GM10266 (cell line): ENCODE measurements around the gene MMP15.

Source experiments
- DNase-seq: peaks from one replicate; pipeline ENCODE4 v3.0.0; 2012; ENCODE audit errors: extremely low spot score
- TF ChIP-seq, protein P1 (sequence below): IDR thresholded peaks from 2 replicates; pipeline ENCODE4 v1.5.1; 2012; ENCODE audit warnings: mild to moderate bottlenecking, low read depth; ENCODE audit not compliant: control insufficient read depth, insufficient read depth; ENCODE audit errors: missing control alignments

The MMP15 gene

DNA sequence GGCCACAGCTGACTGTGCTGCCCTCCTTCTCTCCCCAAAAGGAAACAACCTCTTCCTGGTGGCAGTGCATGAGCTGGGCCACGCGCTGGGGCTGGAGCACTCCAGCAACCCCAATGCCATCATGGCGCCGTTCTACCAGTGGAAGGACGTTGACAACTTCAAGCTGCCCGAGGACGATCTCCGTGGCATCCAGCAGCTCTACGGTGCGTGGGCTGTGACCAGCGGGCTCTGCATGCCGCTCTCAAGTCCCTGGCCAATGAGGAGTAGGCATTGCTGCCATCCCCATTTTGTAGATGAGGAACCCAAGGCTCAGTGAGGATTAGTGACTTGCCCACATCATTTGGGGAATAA is 14.9 kb downstream of the MMP15 start:
- TF ChIP-seq, protein P1, sequence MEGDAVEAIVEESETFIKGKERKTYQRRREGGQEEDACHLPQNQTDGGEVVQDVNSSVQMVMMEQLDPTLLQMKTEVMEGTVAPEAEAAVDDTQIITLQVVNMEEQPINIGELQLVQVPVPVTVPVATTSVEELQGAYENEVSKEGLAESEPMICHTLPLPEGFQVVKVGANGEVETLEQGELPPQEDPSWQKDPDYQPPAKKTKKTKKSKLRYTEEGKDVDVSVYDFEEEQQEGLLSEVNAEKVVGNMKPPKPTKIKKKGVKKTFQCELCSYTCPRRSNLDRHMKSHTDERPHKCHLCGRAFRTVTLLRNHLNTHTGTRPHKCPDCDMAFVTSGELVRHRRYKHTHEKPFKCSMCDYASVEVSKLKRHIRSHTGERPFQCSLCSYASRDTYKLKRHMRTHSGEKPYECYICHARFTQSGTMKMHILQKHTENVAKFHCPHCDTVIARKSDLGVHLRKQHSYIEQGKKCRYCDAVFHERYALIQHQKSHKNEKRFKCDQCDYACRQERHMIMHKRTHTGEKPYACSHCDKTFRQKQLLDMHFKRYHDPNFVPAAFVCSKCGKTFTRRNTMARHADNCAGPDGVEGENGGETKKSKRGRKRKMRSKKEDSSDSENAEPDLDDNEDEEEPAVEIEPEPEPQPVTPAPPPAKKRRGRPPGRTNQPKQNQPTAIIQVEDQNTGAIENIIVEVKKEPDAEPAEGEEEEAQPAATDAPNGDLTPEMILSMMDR = no peak
- DNase-seq = no peak

DNA sequence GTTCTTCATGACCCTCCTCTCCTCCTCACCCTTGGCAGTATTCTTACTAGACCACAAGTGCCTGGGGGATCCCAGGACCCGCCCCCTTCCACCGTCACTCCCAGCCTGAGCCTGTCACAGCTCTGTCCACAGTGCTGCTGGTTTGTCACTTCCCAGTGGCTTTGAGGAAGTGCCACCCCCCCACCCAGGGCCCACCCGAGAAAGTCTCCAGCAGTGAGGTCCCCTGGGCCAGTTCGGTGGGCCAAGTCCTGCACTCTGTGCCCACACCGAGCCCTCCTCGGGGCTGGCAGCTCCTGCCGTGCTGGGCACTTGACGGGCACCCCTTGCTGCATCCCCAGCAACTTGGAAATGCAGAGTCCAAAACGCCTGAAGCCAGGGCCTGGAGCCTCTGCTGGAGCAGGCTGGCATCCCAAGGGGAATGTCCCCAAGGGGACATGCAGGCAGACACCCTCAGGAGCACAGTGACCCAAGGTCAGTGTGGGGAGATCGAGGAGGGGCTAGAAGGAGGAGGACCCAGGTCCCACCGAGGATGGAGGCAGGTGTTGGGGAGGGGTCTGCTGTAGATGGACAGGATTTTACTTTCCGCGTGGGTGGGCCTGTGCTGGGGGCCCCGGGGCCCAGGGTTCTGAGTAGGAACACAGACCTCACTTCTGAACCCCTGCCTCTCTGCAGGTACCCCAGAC is 15.5 kb downstream of the MMP15 start:
- DNase-seq = no peak

DNA sequence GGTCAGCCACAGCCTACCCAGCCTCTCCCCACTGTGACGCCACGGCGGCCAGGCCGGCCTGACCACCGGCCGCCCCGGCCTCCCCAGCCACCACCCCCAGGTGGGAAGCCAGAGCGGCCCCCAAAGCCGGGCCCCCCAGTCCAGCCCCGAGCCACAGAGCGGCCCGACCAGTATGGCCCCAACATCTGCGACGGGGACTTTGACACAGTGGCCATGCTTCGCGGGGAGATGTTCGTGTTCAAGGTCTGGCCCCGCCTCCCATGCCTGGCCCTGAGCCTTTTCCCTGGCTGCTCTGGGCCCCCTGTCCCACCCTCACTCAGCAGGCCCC is 16.0 kb downstream of the MMP15 start:
- peak; percentile 11 for DNase-seq
- TF ChIP-seq, protein P1 = no peak

More for the DNA sequence above, 15.5 kb downstream of the MMP15 start:
- TF ChIP-seq, protein P1 = no peak

DNA sequence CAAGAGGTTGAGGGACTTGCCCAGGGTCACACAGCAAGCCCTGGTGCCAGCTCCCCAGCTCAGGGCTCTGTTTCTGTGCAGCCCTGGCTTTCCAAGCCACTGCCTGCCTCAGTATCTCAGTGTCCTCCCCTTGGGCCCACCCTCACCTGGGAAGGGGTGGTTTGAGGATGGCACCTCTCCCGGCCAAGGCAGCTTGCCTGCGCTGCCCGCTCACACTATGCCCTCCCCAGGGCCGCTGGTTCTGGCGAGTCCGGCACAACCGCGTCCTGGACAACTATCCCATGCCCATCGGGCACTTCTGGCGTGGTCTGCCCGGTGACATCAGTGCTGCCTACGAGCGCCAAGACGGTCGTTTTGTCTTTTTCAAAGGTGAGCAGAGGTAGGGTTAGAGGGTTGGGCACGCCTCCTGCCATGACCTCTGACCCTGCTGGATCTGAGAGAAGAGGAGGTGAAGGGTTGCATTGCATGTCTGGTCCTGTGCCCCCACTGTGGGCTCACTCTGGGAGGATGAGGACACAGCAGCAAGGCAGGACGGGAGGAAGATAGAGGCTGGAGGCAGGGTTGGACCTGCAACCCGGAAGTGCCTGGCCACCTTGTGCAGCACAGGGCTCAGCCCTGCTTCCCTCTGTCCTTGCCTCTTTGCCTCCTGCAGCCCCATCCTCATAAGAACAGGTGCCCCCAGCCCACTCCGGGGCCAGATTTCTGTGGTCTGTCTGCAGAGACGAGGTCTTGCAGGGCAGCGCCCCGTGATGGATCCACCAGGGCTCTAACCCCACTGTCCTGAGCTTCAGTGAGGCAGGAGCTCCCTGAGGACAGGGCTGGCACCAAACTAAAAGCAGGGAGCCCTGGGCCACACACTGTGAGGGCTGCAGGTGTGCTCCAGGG is 16.7 kb downstream of the MMP15 start:
- TF ChIP-seq, protein P1 = no peak
- DNase-seq = peak; percentile 12

DNA sequence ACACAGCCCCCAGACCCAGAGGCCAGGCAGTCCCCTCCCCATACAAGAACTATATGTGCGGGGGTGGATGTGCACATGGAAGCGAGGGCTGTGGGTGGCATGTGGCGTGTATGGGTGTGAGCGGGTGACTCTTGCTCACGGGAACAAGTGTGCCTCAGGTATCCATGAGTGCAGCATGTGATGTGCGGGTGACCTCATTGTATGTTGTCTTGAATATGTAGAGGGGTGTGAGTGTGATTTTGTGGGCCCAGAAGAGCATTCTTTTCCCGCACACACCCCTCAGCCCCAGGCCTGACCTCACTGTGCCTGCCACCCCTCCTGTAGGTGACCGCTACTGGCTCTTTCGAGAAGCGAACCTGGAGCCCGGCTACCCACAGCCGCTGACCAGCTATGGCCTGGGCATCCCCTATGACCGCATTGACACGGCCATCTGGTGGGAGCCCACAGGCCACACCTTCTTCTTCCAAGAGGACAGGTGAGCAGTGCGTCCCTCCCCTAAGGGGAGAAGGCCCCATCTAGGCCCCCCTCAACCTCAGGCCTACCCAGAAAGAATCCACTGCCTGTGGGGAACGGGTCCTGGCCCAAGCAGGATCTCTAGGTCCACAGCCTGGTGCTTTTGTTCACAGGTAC is 17.4 kb downstream of the MMP15 start:
- no peak for DNase-seq
- TF ChIP-seq, protein P1 = no peak

DNA sequence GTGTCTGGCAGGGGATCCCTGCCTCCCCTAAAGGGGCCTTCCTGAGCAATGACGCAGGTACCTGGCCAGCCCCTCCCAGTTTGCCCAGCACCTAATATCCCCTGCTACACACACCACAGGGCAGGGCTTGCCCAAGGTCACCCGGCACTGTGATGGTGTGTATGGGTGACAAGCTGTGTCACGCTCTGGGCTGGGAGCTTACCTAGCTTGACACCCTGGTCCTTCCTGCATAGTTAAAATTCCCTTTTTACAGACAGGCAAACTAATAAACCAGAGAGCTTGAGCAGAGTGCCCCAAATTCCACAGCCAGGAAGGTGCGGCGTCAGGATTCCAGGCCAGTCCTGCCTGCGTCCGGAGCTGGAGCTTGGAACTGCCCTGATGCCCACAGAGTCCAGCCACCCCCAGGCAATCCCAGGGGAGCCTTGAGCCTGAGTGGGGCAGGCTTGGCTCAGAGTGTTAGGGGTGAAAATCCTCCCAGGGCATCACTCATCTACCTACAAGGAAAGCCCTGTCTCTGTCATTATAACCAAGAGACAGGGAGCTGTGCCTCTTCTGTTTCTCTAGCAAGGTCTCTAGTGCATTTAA is 18.1 kb downstream of the MMP15 start:
- no peak for DNase-seq
- TF ChIP-seq, protein P1 = no peak
